HG03066 (cell line): ENCODE results near the gene HS3ST5.
"Not testable (repeated sequence)": the region's sequence is repeated elsewhere in the genome, so short reads cannot be mapped to it uniquely, and the experiment has no call there.

ENCODE experiments used
- ATAC-seq: cut with Tn5 transposase; IDR thresholded peaks from one replicate; pipeline ENCODE4 v1.9.1; 2021; ENCODE audit warnings: low read depth; ENCODE audit not compliant: unreplicated experiment

HS3ST5 gene

GRCh38 chr6:114342086-114342825, 567 bp downstream of the HS3ST5 start:
- ATAC-seq: no peak

- ATAC-seq: no peak
Observed at GRCh38 chr6:114339706-114340105, 3.1 kb downstream of the HS3ST5 start.

- ATAC-seq: no peak
Observed at GRCh38 chr6:114334237-114334636, 8.6 kb downstream of the HS3ST5 start.

GRCh38 chr6:114327074-114327473, 15.7 kb downstream of the HS3ST5 start:
- no peak for ATAC-seq

GRCh38 chr6:114323784-114324183, 19.0 kb downstream of the HS3ST5 start:
- ATAC-seq: no peak

- ATAC-seq: no peak
Observed at GRCh38 chr6:114319749-114320148, 23.1 kb downstream of the HS3ST5 start.

- no peak for ATAC-seq
Observed at GRCh38 chr6:114315831-114316595, 26.8 kb downstream of the HS3ST5 start.

GRCh38 chr6:114313816-114314215, 29.0 kb downstream of the HS3ST5 start:
- not testable (repeated sequence) for ATAC-seq

- ATAC-seq: no peak
Observed at GRCh38 chr6:114312931-114313330, 29.9 kb downstream of the HS3ST5 start.

GRCh38 chr6:114310053-114310452, 32.8 kb downstream of the HS3ST5 start:
- ATAC-seq: no peak

GRCh38 chr6:114304304-114304887, 38.4 kb downstream of the HS3ST5 start:
- ATAC-seq: no peak

GRCh38 chr6:114301596-114302219, 41.1 kb downstream of the HS3ST5 start:
- no peak for ATAC-seq

GRCh38 chr6:114297135-114297534, 45.7 kb downstream of the HS3ST5 start:
- no peak for ATAC-seq

GRCh38 chr6:114292431-114292830, 50.4 kb downstream of the HS3ST5 start:
- no peak for ATAC-seq

GRCh38 chr6:114291428-114291827, 51.4 kb downstream of the HS3ST5 start:
- ATAC-seq: no peak

GRCh38 chr6:114290864-114291263, 52.0 kb downstream of the HS3ST5 start:
- ATAC-seq: no peak

GRCh38 chr6:114288701-114289495, 53.9 kb downstream of the HS3ST5 start:
- no peak for ATAC-seq

GRCh38 chr6:114287461-114287860, 55.4 kb downstream of the HS3ST5 start:
- no peak for ATAC-seq

- ATAC-seq: no peak
Observed at GRCh38 chr6:114286211-114286610, 56.6 kb downstream of the HS3ST5 start.

- ATAC-seq: no peak
Observed at GRCh38 chr6:114284281-114284680, 58.5 kb downstream of the HS3ST5 start.
